GM21723 (cell line): ENCODE measurements around the gene SH3PXD2A.
"Not testable (repeated sequence)": the region's sequence is repeated elsewhere in the genome, so short reads cannot be mapped to it uniquely, and the experiment has no call there.

Experiments used
- ATAC-seq: cut with Tn5 transposase; IDR thresholded peaks from one replicate; pipeline ENCODE4 v1.9.1; 2021; ENCODE audit warnings: mild to moderate bottlenecking, moderate library complexity; ENCODE audit not compliant: unreplicated experiment

Gene SH3PXD2A

GRCh38 chr10:103813312-103813711 lies 42.1 kb downstream of the SH3PXD2A start:
- ATAC-seq: not testable (repeated sequence)

- no peak for ATAC-seq
Measured at GRCh38 chr10:103812432-103812831, 42.9 kb downstream of the SH3PXD2A start.

GRCh38 chr10:103812004-103812403 lies 43.4 kb downstream of the SH3PXD2A start:
- ATAC-seq: no peak

- ATAC-seq: no peak
Measured at GRCh38 chr10:103811463-103811862, 43.9 kb downstream of the SH3PXD2A start.

GRCh38 chr10:103808780-103809179 lies 46.6 kb downstream of the SH3PXD2A start:
- no peak for ATAC-seq

- ATAC-seq: no peak
Measured at GRCh38 chr10:103807996-103808395, 47.4 kb downstream of the SH3PXD2A start.

- ATAC-seq: no peak
Measured at GRCh38 chr10:103806395-103807187, 48.8 kb downstream of the SH3PXD2A start.

GRCh38 chr10:103805781-103806180 lies 49.6 kb downstream of the SH3PXD2A start:
- no peak for ATAC-seq

- no peak for ATAC-seq
Measured at GRCh38 chr10:103804871-103805270, 50.5 kb downstream of the SH3PXD2A start.

GRCh38 chr10:103803941-103804340 lies 51.4 kb downstream of the SH3PXD2A start:
- no peak for ATAC-seq

- ATAC-seq: no peak
Measured at GRCh38 chr10:103802637-103803353, 52.6 kb downstream of the SH3PXD2A start.

- no peak for ATAC-seq
Measured at GRCh38 chr10:103802081-103802480, 53.3 kb downstream of the SH3PXD2A start.

GRCh38 chr10:103800789-103801540 lies 54.4 kb downstream of the SH3PXD2A start:
- ATAC-seq: peak; percentile 88

GRCh38 chr10:103800089-103800488 lies 55.3 kb downstream of the SH3PXD2A start:
- ATAC-seq: no peak

- no peak for ATAC-seq
Measured at GRCh38 chr10:103799341-103799740, 56.0 kb downstream of the SH3PXD2A start.

- no peak for ATAC-seq
Measured at GRCh38 chr10:103798511-103798910, 56.9 kb downstream of the SH3PXD2A start.

- ATAC-seq: no peak
Measured at GRCh38 chr10:103797857-103798256, 57.5 kb downstream of the SH3PXD2A start.

GRCh38 chr10:103795634-103796270 lies 59.6 kb downstream of the SH3PXD2A start:
- no peak for ATAC-seq

GRCh38 chr10:103794996-103795395 lies 60.4 kb downstream of the SH3PXD2A start:
- no peak for ATAC-seq

- ATAC-seq: no peak
Measured at GRCh38 chr10:103793920-103794883, 61.2 kb downstream of the SH3PXD2A start.
